Endothelial cell (in vitro differentiated cells): ENCODE results near the gene MLLT6. TPM values are rescaled to one million over a fixed set of nuclear protein-coding genes. Genes with fewer than 3 reads are reported as not detected.

Source experiments
- DNase-seq: peaks from one replicate; pipeline ENCODE4 v3.0.0; 2021; ENCODE audit warnings: low spot score
- H3K27ac Mint-ChIP-seq: one replicate; pipeline ENCODE4 v1.8.0; 2021; ENCODE audit warnings: mixed read lengths, inconsistent platforms; ENCODE audit not compliant: unreplicated experiment
- H3K27me3 Mint-ChIP-seq: one replicate; pipeline ENCODE4 v1.8.0; 2021; ENCODE audit warnings: mild to moderate bottlenecking, moderate library complexity, mixed read lengths, inconsistent platforms; ENCODE audit not compliant: unreplicated experiment
- H3K36me3 Mint-ChIP-seq: one replicate; pipeline ENCODE4 v1.8.0; 2021; ENCODE audit warnings: mild to moderate bottlenecking, low read depth, mixed read lengths, inconsistent platforms; ENCODE audit not compliant: unreplicated experiment
- H3K4me1 Mint-ChIP-seq: one replicate; pipeline ENCODE4 v1.8.0; 2021; ENCODE audit warnings: mild to moderate bottlenecking, mixed read lengths, inconsistent platforms; ENCODE audit not compliant: unreplicated experiment
- H3K4me3 Mint-ChIP-seq: one replicate; pipeline ENCODE4 v1.8.0; 2021; ENCODE audit warnings: mild to moderate bottlenecking, mixed read lengths, inconsistent platforms; ENCODE audit not compliant: unreplicated experiment
- H3K9me3 Mint-ChIP-seq: one replicate; pipeline ENCODE4 v1.8.0; 2021; ENCODE audit warnings: mixed read lengths, inconsistent platforms; ENCODE audit not compliant: unreplicated experiment
- long read RNA-seq: library from polyadenylated mRNA; unstranded; transcript quantifications from one replicate; pipeline ENCODE4 v2.0.0, GENCODE V29; 2020; ENCODE audit not compliant: unreplicated experiment
- total RNA-seq: library from RNA; stranded (reverse); fragmentation: NEBNext Ultra II Directional; extraction: Animal tissue kit (Norgen Biotek cat#: 25700); gene quantifications from one replicate; pipeline ENCODE4 v1.2.1, GENCODE V29; 2021; ENCODE audit not compliant: unreplicated experiment
- TF ChIP-seq, protein P1 (sequence below): fragments of 200-600 bp; sonication (generic); IDR thresholded peaks from one replicate; pipeline ENCODE4 v1.5.0; 2021; ENCODE audit warnings: antibody characterized with exemption; ENCODE audit not compliant: unreplicated experiment

The MLLT6 gene
- total RNA-seq, result 33.8 TPM
- long read RNA-seq, partial matches to known transcripts, result 0 of 1 reads
- long read RNA-seq, other reads (novel, unspliced or antisense), result 1 of 1 reads

DNA sequence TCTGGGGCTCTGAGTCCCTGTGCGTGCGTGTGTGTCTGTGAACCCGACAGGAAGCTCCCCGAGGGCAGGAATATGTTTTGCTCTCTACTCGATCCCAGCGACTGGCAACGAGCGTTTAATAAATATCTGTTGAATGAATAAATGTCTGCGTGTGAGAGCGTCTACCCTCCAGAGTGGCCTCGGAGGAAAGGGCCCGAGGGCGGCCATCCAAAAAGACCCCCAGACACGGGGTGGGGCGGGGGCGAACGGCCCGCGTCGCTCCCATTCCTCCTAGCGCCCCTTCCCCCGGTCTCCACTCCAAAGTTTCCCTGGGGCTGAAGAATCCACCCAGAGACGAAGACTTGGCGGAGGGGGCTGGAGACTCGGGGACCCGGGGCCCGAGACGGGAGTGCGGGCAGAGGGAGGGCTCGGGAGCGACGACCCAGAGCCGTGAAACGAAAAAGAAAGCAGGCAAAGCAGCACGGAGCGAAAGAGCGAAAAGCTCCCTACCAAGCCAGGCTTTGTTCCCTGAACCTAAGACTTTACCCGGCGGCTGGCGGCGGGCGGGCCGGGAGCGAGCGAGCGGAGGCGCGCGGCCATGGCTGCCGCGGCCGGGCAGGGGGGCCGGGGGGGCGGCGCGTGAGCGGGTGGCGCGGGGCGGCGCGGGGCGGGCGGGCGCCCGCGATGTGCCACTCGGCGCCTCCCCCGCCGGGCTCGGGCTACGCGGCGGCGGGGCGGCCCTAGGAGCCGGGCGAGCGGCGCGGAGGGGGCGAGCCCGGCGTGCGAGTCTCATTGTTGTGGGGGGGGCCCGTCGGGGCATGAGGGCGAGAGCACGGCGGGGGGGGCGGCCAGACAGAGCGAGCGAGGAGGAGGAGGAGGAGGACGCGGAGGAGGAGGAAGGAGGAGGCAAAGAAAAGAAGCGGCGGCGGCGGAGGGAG is at the start of gene MLLT6:
Gene MLLT6 (plus strand): TSS at position 668 of the 917 bp plus-strand sequence. CDS start 360 bp downstream, outside the sequence.
- peaks cover 40% of the 10 kb centered on the region for H3K4me1 Mint-ChIP-seq
- peak within 1 kb of the TSS; percentile 94 for H3K4me3 Mint-ChIP-seq
- peaks cover 12% of the 10 kb centered on the region for H3K36me3 Mint-ChIP-seq
- H3K9me3 Mint-ChIP-seq, result no peaks in the 10 kb centered on the region
- DNase-seq, result peak; percentile 58
- peaks cover 26% of the 10 kb centered on the region for H3K27me3 Mint-ChIP-seq
- peak within 1 kb of the TSS; percentile 92 for H3K27ac Mint-ChIP-seq
- TF ChIP-seq, protein P1, sequence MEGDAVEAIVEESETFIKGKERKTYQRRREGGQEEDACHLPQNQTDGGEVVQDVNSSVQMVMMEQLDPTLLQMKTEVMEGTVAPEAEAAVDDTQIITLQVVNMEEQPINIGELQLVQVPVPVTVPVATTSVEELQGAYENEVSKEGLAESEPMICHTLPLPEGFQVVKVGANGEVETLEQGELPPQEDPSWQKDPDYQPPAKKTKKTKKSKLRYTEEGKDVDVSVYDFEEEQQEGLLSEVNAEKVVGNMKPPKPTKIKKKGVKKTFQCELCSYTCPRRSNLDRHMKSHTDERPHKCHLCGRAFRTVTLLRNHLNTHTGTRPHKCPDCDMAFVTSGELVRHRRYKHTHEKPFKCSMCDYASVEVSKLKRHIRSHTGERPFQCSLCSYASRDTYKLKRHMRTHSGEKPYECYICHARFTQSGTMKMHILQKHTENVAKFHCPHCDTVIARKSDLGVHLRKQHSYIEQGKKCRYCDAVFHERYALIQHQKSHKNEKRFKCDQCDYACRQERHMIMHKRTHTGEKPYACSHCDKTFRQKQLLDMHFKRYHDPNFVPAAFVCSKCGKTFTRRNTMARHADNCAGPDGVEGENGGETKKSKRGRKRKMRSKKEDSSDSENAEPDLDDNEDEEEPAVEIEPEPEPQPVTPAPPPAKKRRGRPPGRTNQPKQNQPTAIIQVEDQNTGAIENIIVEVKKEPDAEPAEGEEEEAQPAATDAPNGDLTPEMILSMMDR, result no peak

DNA sequence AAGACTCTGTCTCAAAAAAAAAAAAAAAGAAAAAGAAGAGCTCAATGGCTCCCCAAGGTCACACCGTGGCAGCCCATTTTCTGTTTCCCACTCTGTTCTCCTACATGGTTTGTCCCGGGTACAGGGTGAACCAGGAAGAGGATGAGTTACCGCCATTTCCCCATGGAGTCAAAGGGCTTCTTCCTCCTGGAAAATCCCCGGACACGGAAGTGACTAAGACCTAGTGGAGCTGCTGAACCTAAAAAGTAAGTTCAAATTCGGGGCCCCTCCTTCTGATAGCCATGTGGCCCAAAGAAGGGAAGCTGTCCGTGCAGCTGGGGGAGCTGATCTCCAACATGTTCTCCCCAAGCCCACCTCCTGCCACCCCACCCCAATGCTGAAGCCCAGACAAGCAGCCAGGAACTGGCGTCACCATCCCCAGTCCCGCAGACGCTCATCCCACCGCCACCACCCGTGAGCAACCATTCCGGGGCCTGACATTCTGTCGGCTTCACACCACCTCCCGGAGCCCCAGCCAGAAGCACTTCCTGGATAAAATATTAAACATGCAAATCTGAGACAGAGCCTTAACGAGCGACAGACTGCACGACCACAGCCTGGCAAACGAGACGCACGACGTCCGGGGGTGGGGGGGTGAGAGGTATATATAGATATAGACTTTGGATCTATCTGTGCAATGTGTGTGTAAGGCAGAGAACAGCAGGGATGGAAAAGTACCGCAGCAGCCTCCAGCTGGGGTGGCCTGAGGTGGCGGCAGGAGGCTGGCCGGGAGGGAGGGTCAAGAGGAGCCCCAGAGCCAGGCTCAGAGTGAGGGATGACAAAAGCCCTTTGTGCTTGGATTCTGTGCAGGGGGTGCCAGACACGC is 47.9 kb upstream of the MLLT6 start:
- H3K9me3 Mint-ChIP-seq, result no peaks in the 10 kb centered on the region
- H3K4me1 Mint-ChIP-seq, result no peaks in the 10 kb centered on the region
- no peak for DNase-seq
- H3K4me3 Mint-ChIP-seq, result no peak overlapping the region
- peaks cover 7% of the 10 kb centered on the region for H3K27me3 Mint-ChIP-seq
- no peaks in the 10 kb centered on the region for H3K36me3 Mint-ChIP-seq
- peak overlapping the region; percentile 30 for H3K27ac Mint-ChIP-seq
- TF ChIP-seq, protein P1, result no peak

- no peaks in the 10 kb centered on the region for H3K36me3 Mint-ChIP-seq
- DNase-seq, result no peak
- no peak overlapping the region for H3K27ac Mint-ChIP-seq
- H3K4me1 Mint-ChIP-seq, result no peaks in the 10 kb centered on the region
- no peaks in the 10 kb centered on the region for H3K9me3 Mint-ChIP-seq
- TF ChIP-seq, protein P1, result no peak
- H3K4me3 Mint-ChIP-seq, result no peak overlapping the region
- H3K27me3 Mint-ChIP-seq, result peaks cover 12% of the 10 kb centered on the region
These were observed 47.0 kb upstream of the MLLT6 start for GRCh38 chr17:38657824-38658740.

DNA sequence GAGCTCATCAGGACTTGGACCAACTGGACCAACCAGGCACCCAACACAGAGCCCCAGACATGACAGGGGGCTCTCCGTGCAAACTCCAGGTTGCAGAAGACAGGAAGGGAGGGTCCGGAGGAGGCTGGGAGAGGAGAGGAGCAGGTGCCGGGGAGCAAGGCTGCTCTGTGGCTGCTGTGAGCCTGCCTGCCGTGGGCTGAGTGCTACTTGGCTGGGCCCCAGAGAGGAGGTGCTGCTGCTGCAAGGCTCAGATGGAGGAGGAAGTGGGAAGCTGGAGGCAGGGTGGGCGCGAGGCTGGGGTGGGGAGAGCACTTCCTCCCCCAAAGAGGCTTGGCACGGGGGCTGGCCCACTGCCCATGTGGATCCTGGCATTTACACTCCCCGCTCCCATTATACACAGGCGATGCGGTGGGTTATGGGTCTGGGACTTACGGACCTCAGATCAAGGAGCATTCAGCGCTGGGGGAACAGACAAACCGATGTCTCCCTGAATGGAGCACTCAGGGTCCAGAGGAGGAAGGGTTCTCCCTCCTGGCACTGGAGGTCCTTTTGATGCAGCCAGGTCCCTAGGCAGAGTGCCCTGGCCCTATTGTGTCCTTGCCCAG is 46.2 kb upstream of the MLLT6 start:
- H3K36me3 Mint-ChIP-seq, result no peaks in the 10 kb centered on the region
- H3K4me3 Mint-ChIP-seq, result no peak overlapping the region
- TF ChIP-seq, protein P1, result no peak
- no peaks in the 10 kb centered on the region for H3K4me1 Mint-ChIP-seq
- peaks cover 12% of the 10 kb centered on the region for H3K27me3 Mint-ChIP-seq
- no peaks in the 10 kb centered on the region for H3K9me3 Mint-ChIP-seq
- no peak for DNase-seq
- H3K27ac Mint-ChIP-seq, result no peak overlapping the region
